NB4 (cell line): ENCODE measurements around the gene ZPLD1.

Experiments
- MYC ChIP-seq: IDR thresholded peaks from 2 replicates; pipeline ENCODE4 v1.6.1; 2011; ENCODE audit warnings: low read depth, low read length
- POLR2A ChIP-seq: IDR thresholded peaks from 2 replicates; pipeline ENCODE4 v1.6.1; 2011; ENCODE audit warnings: mild to moderate bottlenecking; ENCODE audit not compliant: insufficient read length; ENCODE audit errors: extremely low read depth
- TF ChIP-seq, protein P1 (sequence below): IDR thresholded peaks from one replicate; pipeline ENCODE4 v1.5.1; 2012; ENCODE audit warnings: low read depth, low read length
- TF ChIP-seq, protein P2 (sequence below): IDR thresholded peaks from 2 replicates; pipeline ENCODE4 v1.6.1; 2011; ENCODE audit warnings: low read depth, low read length

DNA sequence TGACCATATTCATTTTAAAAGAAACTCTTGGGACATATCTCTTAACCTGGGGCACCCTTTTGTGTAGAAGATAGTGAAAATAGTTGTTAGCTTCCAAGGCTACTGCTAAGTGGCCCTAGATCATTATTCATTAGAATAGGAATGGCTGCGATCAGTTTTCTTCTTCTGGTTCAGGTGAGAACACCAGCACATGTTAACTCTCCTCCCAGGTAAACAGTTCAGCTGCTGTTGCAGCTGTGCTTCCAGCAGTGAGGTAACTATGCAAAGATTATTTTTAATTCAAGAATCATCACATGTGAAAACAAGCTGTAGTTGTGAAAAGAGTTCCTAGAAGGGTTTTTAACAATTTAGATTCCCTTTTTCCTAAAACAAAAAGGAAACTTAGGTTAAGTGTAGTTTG, 43.3 kb downstream of the ZPLD1 start:
- TF ChIP-seq, protein P1, sequence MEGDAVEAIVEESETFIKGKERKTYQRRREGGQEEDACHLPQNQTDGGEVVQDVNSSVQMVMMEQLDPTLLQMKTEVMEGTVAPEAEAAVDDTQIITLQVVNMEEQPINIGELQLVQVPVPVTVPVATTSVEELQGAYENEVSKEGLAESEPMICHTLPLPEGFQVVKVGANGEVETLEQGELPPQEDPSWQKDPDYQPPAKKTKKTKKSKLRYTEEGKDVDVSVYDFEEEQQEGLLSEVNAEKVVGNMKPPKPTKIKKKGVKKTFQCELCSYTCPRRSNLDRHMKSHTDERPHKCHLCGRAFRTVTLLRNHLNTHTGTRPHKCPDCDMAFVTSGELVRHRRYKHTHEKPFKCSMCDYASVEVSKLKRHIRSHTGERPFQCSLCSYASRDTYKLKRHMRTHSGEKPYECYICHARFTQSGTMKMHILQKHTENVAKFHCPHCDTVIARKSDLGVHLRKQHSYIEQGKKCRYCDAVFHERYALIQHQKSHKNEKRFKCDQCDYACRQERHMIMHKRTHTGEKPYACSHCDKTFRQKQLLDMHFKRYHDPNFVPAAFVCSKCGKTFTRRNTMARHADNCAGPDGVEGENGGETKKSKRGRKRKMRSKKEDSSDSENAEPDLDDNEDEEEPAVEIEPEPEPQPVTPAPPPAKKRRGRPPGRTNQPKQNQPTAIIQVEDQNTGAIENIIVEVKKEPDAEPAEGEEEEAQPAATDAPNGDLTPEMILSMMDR: no peak
- TF ChIP-seq POLR2A (no peak), MYC (no peak)
- TF ChIP-seq, protein P2, sequence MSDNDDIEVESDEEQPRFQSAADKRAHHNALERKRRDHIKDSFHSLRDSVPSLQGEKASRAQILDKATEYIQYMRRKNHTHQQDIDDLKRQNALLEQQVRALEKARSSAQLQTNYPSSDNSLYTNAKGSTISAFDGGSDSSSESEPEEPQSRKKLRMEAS: no peak
